GM12878 (cell line): ENCODE measurements around the gene RFX7. TPM values are rescaled to one million over a fixed set of nuclear protein-coding genes. Genes with fewer than 3 reads are reported as not detected.

Experiments
- ATAC-seq: fragments of 200-7000 bp; cut with Tn5 transposase; 3 replicates; pipeline ENCODE4 v1.9.1; 2020; ENCODE audit warnings: mild to moderate bottlenecking, moderate library complexity
- BruUV-seq: library from RNA; stranded (reverse); fragments of 400-500 nt; replicated peaks from 2 replicates; lab custom pipeline; 2021; lab: Mats Ljungman, UMichigan
- CTCF ChIA-PET: fragments of 300-600 bp; sonication (Branson Sonifier 250); formaldehyde crosslinking; extraction: SDS; loops from one replicate; lab custom pipeline; 2021; ENCODE audit warnings: inconsistent platforms; lab: Yijun Ruan, JAX
- POLR2A ChIA-PET: fragments of 350-600 bp; formaldehyde crosslinking; extraction: SDS; loops from one replicate; lab custom pipeline; 2021; ENCODE audit warnings: inconsistent platforms; lab: Charles Lee
- RAD21 ChIA-PET: fragments of 300-600 bp; sonication (Branson Sonifier 250); formaldehyde crosslinking; loops from one replicate; lab custom pipeline; 2023; ENCODE audit warnings: antibody characterized with exemption; ENCODE audit not compliant: unreplicated experiment; lab: Charles Lee
- SMC1A ChIA-PET: fragments of 300-600 bp; sonication (Branson Sonifier 250); formaldehyde crosslinking; loops from one replicate; lab custom pipeline; 2023; ENCODE audit not compliant: unreplicated experiment, uncharacterized antibody; lab: Charles Lee
- DNase-seq: peaks from one replicate; pipeline ENCODE4 v3.0.0-alpha.2; 2011; ENCODE audit warnings: low read depth, low spot score
- FAIRE-seq: peaks from 3 replicates; lab custom pipeline; 2011; peaks lifted over from hg19 to GRCh38; lab: Jason Lieb, UNC
- H2AFZ ChIP-seq: 2 replicates; pipeline ENCODE4 v1.6.0; 2011; ENCODE audit warnings: low read depth, low read length, control low read depth; ENCODE audit not compliant: control insufficient read depth
- H3K27ac ChIP-seq: 2 replicates; pipeline ENCODE4 v1.5.1; 2011; ENCODE audit warnings: control low read depth; ENCODE audit not compliant: control insufficient read depth, insufficient read depth
- H3K27me3 ChIP-seq, 2 experiments: replicated peaks in 1 of 2; 2 replicates each; pipeline versions ENCODE4 v1.6.0 to v1.6.1; 2011; ENCODE audit warnings: low read length in 1 of 2; ENCODE audit not compliant: control insufficient read depth in 2 of 2, insufficient read depth in 2 of 2
- H3K36me3 ChIP-seq, 2 experiments: 2 replicates each; pipeline ENCODE4 v1.5.1; 2011; ENCODE audit warnings: low read length in 1 of 2; ENCODE audit not compliant: control insufficient read depth in 2 of 2, insufficient read depth in 2 of 2
- H3K4me1 ChIP-seq: 2 replicates; pipeline ENCODE4 v1.6.1; 2011; ENCODE audit warnings: mild to moderate bottlenecking, low read length, moderate library complexity, mixed read lengths; ENCODE audit not compliant: control insufficient read depth, insufficient read depth
- H3K4me2 ChIP-seq: 2 replicates; pipeline ENCODE4 v1.6.0; 2011; ENCODE audit warnings: control low read depth; ENCODE audit not compliant: control insufficient read depth, insufficient read depth
- H3K4me3 ChIP-seq: fragments of 200-600 bp; sonication (generic); 2 replicates; pipeline ENCODE4 v1.5.1; 2016
- H3K79me2 ChIP-seq: 2 replicates; pipeline ENCODE4 v1.6.0; 2011; ENCODE audit warnings: low read length; ENCODE audit not compliant: control insufficient read depth, insufficient read depth
- H3K9ac ChIP-seq: 2 replicates; pipeline ENCODE4 v1.8.0; 2011; ENCODE audit warnings: low read length, control low read depth, mixed read lengths; ENCODE audit not compliant: control insufficient read depth, insufficient read depth
- H3K9me3 ChIP-seq: replicated peaks from 3 replicates; pipeline ENCODE4 v1.5.1; 2011; ENCODE audit warnings: mild to moderate bottlenecking, low read length; ENCODE audit not compliant: control insufficient read depth, insufficient read depth
- H4K20me1 ChIP-seq: 2 replicates; pipeline ENCODE4 v1.6.0; 2011; ENCODE audit not compliant: control insufficient read depth, insufficient read depth
- KDM1A ChIP-seq: fragments of 200-600 bp; sonication (generic); IDR thresholded peaks from 2 replicates; pipeline ENCODE4 v1.6.1; 2016; ENCODE audit warnings: borderline replicate concordance
- REST ChIP-seq: IDR thresholded peaks from 2 replicates; pipeline ENCODE4 v1.6.1; 2012; ENCODE audit warnings: mild to moderate bottlenecking, low read depth, low read length
- SIN3A ChIP-seq: IDR thresholded peaks from 2 replicates; pipeline ENCODE4 v1.6.1; 2012; ENCODE audit warnings: low read depth, low read length, improper control_type of control experiment
- SMAD1 ChIP-seq: fragments of 450-650 bp; IDR thresholded peaks from 2 replicates; pipeline ENCODE4 v1.6.1; 2018; ENCODE audit warnings: mild to moderate bottlenecking, low read depth; ENCODE audit not compliant: partially characterized antibody
- TCF7 ChIP-seq: IDR thresholded peaks from 2 replicates; pipeline ENCODE4 v1.6.1; 2014; ENCODE audit warnings: antibody characterized with exemption, borderline replicate concordance
- WGBS: methylation state at CpG from one replicate; pipeline ENCODE4 v1.1.6; 2016; ENCODE audit warnings: low lambda C conversion rate; ENCODE audit not compliant: insufficient replicate concordance, insufficient coverage; ENCODE audit errors: missing lambda C conversion rate; 5-methylcytosine and 5-hydroxymethylcytosine counted together
- in situ Hi-C: fragments of 300-500 bp; cut with MboI; formaldehyde crosslinking; loops from 9 replicates; pipeline ENCODE4 v1.14.3; 2018; ENCODE audit warnings: mixed read lengths
- intact Hi-C: fragments of 100-400 bp; cut with micrococcal nuclease; formaldehyde crosslinking; loops from one replicate; pipeline ENCODE4 v1.14.2; 2022; ENCODE audit not compliant: unreplicated experiment
- polyA plus RNA-seq, 11 experiments: library from polyadenylated mRNA; depleted of rRNA in 4 of 11; unstranded in 6 of 11; stranded (reverse) in 5 of 11; fragments of >200 nt; fragmentation: Nextera tagmentation in 4 of 11; fragmentation: Illumina TruSeq in 1 of 11; extraction: Ambion mirVana in 4 of 11; extraction: Trizol in 1 of 11; gene quantifications; 1 replicate in 1 of 11; 2 replicates in 10 of 11; pipeline versions ENCODE4 v1.2.1 to v1.2.3, GENCODE V29; 2011 to 2016; ENCODE audit warnings: inconsistent platforms in 2 of 11, missing spikeins in 2 of 11, low read depth in 1 of 11
- total RNA-seq, 4 experiments: library from RNA; depleted of rRNA in 3 of 4; stranded (reverse); fragments of >200 nt in 3 of 4; fragmentation: Illumina TruSeq in 1 of 4; extraction: Trizol in 1 of 4; gene quantifications; 2 replicates each; pipeline versions ENCODE4 v1.2.1 to v1.2.3, GENCODE V29; 2013 to 2021

The RFX7 gene
- total and polyA plus RNA-seq, 10 of the 15 experiments (the other 5 are each of a cell fraction or from before 2014, with no cell fraction given), result 3.2 to 31.4 (median 10.7) TPM

- WGBS, result 94% methylated on average over 2 of the region's 2 CpGs
- Histone ChIP-seq H3K27me3 (no peaks in the 10 kb centered on the region), H3K9ac (no peak overlapping the region), H2AFZ (no peak overlapping the region), H4K20me1 (no peaks in the 10 kb centered on the region), H3K4me2 (no peak overlapping the region), H3K4me1 (peaks cover 7% of the 10 kb centered on the region), H3K4me3 (no peak overlapping the region), H3K79me2 (peaks cover 27% of the 10 kb centered on the region), H3K36me3 (no peaks in the 10 kb centered on the region), H3K27ac (no peak overlapping the region), H3K9me3 (no peaks in the 10 kb centered on the region)
- no peak for FAIRE-seq
- POLR2A ChIA-PET, result no interaction called here
- TF ChIP-seq SMAD1, result no peak
- no peak for TF ChIP-seq REST
- TF ChIP-seq KDM1A, result no peak
- TF ChIP-seq TCF7, result no peak
- no peak for TF ChIP-seq SIN3A
- intact Hi-C loops, result loop anchor here (2.0 to 10.0 kb wide), 3 partner anchors 120 to 252 kb away; partner anchors contain the start of gene NEDD4
- no peak for DNase-seq
- no TSS peak for BruUV-seq
- SMC1A ChIA-PET, result interaction anchor here (2.3 kb wide), 1 partner anchor 181 kb away, joined by 29 read pairs; no protein-coding TSS in a partner anchor
- CTCF ChIA-PET, result interaction anchor here (0.8 to 5.5 kb wide), 3 partner anchors 80 to 187 kb away, joined by 3 to 123 read pairs (median 8); no protein-coding TSS in a partner anchor
- no peak for ATAC-seq
- in situ Hi-C loops, result loop anchor here (5.0 kb wide), 2 partner anchors 120 to 185 kb away; partner anchors contain the start of gene TEX9
- RAD21 ChIA-PET, result no interaction called here
These were observed 3.6 kb upstream of the RFX7 start for GRCh38 chr15:56247266-56247665.
